Stimulated activated CD4-positive, alpha-beta T cell treated with anti-CD3 and anti-CD28 coated beads, Interleukin-12 subunit alpha, Interleukin-12 subunit beta, amount 100 ng/mL, for 48 hours (primary cell): ENCODE results near the gene SND1.
A peak's percentile ranks its signal among the peaks of the same experiment; 100 is the strongest.

Experiments
- DNase-seq, 3 donors: peaks; one replicate each; pipeline ENCODE4 v3.0.0-alpha.2; 2020; ENCODE audit warnings: low read depth in 2 of 3, low spot score in 1 of 3

Gene SND1

GRCh38 chr7:127718340-127718679 lies 66.3 kb downstream of the SND1 start:
- DNase-seq: no peak

- no peak for DNase-seq
These were observed 74.5 kb downstream of the SND1 start for GRCh38 chr7:127726476-127726875.

GRCh38 chr7:127730658-127731276 lies 78.8 kb downstream of the SND1 start:
- no peak for DNase-seq

GRCh38 chr7:127731431-127732080 lies 79.6 kb downstream of the SND1 start:
- DNase-seq: no peak

GRCh38 chr7:127732306-127732705 lies 80.3 kb downstream of the SND1 start:
- no peak for DNase-seq

- DNase-seq: no peak
These were observed 82.0 kb downstream of the SND1 start for GRCh38 chr7:127733986-127734385.

- no peak for DNase-seq
These were observed 84.5 kb downstream of the SND1 start for GRCh38 chr7:127736511-127736910.

GRCh38 chr7:127738859-127739258 lies 86.9 kb downstream of the SND1 start:
- DNase-seq: no peak

- no peak for DNase-seq
These were observed 89.9 kb downstream of the SND1 start for GRCh38 chr7:127741764-127742375.

- DNase-seq: peak in 1 of 3 donors; percentile 3
These were observed 93.5 kb downstream of the SND1 start for GRCh38 chr7:127745445-127745844.

- DNase-seq: no peak
These were observed 99.1 kb downstream of the SND1 start for GRCh38 chr7:127751062-127751461.

- no peak for DNase-seq
These were observed 99.8 kb downstream of the SND1 start for GRCh38 chr7:127751490-127752448.

GRCh38 chr7:127752829-127753228 lies 100.8 kb downstream of the SND1 start:
- no peak for DNase-seq

GRCh38 chr7:127754457-127754856 lies 102.5 kb downstream of the SND1 start:
- no peak for DNase-seq

- DNase-seq: no peak
These were observed 103.5 kb downstream of the SND1 start for GRCh38 chr7:127755521-127755920.

GRCh38 chr7:127755965-127756364 lies 104.0 kb downstream of the SND1 start:
- DNase-seq: no peak

- no peak for DNase-seq
These were observed 106.1 kb downstream of the SND1 start for GRCh38 chr7:127758105-127758504.

- no peak for DNase-seq
These were observed 106.9 kb downstream of the SND1 start for GRCh38 chr7:127758845-127759244.

- DNase-seq: no peak
These were observed 108.0 kb downstream of the SND1 start for GRCh38 chr7:127759945-127760421.

- no peak for DNase-seq
These were observed 108.5 kb downstream of the SND1 start for GRCh38 chr7:127760436-127761031.

- DNase-seq: no peak
These were observed 109.2 kb downstream of the SND1 start for GRCh38 chr7:127761196-127761595.
